Measurements from ENCODE around the gene ELL2. TPM values are rescaled to one million over a fixed set of nuclear protein-coding genes. Genes with fewer than 3 reads are reported as not detected.

Gene ELL2
- total and polyA plus RNA-seq, 2 of the 13 experiments (the other 11 are each of a cell fraction or from before 2014, with no cell fraction given), result 78.9 to 97.1 TPM

DNA sequence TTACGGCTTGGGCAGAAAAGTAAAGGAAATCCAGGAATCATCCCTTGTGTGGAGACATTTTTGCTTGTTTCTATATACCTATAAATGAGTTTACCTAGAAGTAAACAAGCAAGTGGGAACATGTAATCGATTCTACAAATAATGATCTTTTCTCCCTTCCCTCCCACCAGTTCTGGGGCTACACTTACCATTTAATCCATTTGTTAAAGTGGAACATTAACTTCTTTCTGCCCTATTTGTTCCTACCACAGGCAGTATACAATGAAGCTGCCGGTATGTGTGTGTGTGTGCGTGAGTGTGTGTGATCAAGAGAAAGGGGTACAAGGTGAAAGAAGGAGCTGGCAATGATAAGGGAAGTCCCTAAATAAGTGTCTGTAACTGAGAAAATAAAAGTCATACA, 26.4 kb upstream of the ELL2 start (continued):
- TF ChIP-seq ZNF703 (CRISPR knock-in tag; IDR thresholded peaks at IDR 0.05; ENCODE audit: borderline replicate concordance), result no peak
- TF ChIP-seq, protein P1, sequence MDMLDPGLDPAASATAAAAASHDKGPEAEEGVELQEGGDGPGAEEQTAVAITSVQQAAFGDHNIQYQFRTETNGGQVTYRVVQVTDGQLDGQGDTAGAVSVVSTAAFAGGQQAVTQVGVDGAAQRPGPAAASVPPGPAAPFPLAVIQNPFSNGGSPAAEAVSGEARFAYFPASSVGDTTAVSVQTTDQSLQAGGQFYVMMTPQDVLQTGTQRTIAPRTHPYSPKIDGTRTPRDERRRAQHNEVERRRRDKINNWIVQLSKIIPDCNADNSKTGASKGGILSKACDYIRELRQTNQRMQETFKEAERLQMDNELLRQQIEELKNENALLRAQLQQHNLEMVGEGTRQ (IDR thresholded peaks at IDR 0.05; ENCODE audit: low read depth, low read length), result no peak
- TF ChIP-seq, protein P1 (CRISPR knock-in tag; IDR thresholded peaks at IDR 0.05; ENCODE audit: borderline replicate concordance), result no peak
- TF ChIP-seq, protein P2, sequence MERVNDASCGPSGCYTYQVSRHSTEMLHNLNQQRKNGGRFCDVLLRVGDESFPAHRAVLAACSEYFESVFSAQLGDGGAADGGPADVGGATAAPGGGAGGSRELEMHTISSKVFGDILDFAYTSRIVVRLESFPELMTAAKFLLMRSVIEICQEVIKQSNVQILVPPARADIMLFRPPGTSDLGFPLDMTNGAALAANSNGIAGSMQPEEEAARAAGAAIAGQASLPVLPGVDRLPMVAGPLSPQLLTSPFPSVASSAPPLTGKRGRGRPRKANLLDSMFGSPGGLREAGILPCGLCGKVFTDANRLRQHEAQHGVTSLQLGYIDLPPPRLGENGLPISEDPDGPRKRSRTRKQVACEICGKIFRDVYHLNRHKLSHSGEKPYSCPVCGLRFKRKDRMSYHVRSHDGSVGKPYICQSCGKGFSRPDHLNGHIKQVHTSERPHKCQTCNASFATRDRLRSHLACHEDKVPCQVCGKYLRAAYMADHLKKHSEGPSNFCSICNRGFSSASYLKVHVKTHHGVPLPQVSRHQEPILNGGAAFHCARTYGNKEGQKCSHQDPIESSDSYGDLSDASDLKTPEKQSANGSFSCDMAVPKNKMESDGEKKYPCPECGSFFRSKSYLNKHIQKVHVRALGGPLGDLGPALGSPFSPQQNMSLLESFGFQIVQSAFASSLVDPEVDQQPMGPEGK (CRISPR knock-in tag; IDR thresholded peaks at IDR 0.05), result no peak
- TF ChIP-seq, protein P3, sequence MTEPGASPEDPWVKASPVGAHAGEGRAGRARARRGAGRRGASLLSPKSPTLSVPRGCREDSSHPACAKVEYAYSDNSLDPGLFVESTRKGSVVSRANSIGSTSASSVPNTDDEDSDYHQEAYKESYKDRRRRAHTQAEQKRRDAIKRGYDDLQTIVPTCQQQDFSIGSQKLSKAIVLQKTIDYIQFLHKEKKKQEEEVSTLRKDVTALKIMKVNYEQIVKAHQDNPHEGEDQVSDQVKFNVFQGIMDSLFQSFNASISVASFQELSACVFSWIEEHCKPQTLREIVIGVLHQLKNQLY (CRISPR knock-in tag; IDR thresholded peaks at IDR 0.05), result no peak
- TF ChIP-seq, protein P4, sequence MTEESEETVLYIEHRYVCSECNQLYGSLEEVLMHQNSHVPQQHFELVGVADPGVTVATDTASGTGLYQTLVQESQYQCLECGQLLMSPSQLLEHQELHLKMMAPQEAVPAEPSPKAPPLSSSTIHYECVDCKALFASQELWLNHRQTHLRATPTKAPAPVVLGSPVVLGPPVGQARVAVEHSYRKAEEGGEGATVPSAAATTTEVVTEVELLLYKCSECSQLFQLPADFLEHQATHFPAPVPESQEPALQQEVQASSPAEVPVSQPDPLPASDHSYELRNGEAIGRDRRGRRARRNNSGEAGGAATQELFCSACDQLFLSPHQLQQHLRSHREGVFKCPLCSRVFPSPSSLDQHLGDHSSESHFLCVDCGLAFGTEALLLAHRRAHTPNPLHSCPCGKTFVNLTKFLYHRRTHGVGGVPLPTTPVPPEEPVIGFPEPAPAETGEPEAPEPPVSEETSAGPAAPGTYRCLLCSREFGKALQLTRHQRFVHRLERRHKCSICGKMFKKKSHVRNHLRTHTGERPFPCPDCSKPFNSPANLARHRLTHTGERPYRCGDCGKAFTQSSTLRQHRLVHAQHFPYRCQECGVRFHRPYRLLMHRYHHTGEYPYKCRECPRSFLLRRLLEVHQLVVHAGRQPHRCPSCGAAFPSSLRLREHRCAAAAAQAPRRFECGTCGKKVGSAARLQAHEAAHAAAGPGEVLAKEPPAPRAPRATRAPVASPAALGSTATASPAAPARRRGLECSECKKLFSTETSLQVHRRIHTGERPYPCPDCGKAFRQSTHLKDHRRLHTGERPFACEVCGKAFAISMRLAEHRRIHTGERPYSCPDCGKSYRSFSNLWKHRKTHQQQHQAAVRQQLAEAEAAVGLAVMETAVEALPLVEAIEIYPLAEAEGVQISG (CRISPR knock-in tag; IDR thresholded peaks at IDR 0.05), result no peak
- TF ChIP-seq ONECUT2 (CRISPR knock-in tag; IDR thresholded peaks at IDR 0.05), result peak; percentile 93
- no peak for TF ChIP-seq HIVEP1 (CRISPR knock-in tag; IDR thresholded peaks at IDR 0.05)
- TF ChIP-seq ZNF572 (CRISPR knock-in tag; IDR thresholded peaks at IDR 0.05), result no peak
- TF ChIP-seq DR1 (CRISPR knock-in tag; IDR thresholded peaks at IDR 0.05), result no peak
- no peak for TF ChIP-seq SETDB1 (CRISPR knock-in tag; IDR thresholded peaks at IDR 0.05; ENCODE audit: borderline replicate concordance)
- TF ChIP-seq NFRKB (IDR thresholded peaks at IDR 0.05), result no peak
- no peak for TF ChIP-seq ZNF674 (CRISPR knock-in tag; IDR thresholded peaks at IDR 0.05; ENCODE audit: low read depth)
- TF ChIP-seq ZNF543 (CRISPR knock-in tag; IDR thresholded peaks at IDR 0.05), result no peak
- TF ChIP-seq, protein P5, sequence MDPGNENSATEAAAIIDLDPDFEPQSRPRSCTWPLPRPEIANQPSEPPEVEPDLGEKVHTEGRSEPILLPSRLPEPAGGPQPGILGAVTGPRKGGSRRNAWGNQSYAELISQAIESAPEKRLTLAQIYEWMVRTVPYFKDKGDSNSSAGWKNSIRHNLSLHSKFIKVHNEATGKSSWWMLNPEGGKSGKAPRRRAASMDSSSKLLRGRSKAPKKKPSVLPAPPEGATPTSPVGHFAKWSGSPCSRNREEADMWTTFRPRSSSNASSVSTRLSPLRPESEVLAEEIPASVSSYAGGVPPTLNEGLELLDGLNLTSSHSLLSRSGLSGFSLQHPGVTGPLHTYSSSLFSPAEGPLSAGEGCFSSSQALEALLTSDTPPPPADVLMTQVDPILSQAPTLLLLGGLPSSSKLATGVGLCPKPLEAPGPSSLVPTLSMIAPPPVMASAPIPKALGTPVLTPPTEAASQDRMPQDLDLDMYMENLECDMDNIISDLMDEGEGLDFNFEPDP (CRISPR knock-in tag; conservative IDR thresholded peaks at IDR 0.05), result 0 out of 2 replicates have a peak, but pooled peaks have one; percentile 30
- TF ChIP-seq, protein P6, sequence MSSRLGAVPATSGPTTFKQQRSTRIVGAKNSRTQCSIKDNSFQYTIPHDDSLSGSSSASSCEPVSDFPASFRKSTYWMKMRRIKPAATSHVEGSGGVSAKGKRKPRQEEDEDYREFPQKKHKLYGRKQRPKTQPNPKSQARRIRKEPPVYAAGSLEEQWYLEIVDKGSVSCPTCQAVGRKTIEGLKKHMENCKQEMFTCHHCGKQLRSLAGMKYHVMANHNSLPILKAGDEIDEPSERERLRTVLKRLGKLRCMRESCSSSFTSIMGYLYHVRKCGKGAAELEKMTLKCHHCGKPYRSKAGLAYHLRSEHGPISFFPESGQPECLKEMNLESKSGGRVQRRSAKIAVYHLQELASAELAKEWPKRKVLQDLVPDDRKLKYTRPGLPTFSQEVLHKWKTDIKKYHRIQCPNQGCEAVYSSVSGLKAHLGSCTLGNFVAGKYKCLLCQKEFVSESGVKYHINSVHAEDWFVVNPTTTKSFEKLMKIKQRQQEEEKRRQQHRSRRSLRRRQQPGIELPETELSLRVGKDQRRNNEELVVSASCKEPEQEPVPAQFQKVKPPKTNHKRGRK (CRISPR knock-in tag; IDR thresholded peaks at IDR 0.05), result no peak
- peak; percentile 76; the same call in 1 of the 2 replicates for TF ChIP-seq ZMYM4 (CRISPR knock-in tag; IDR thresholded peaks at IDR 0.05)
- no peak for TF ChIP-seq ZNF550 (CRISPR knock-in tag; IDR thresholded peaks at IDR 0.05; ENCODE audit: borderline replicate concordance)
- TF ChIP-seq GABPA (IDR thresholded peaks at IDR 0.05; ENCODE audit: low read depth, low read length), result no peak
- TF ChIP-seq GABPA (CRISPR knock-in tag; IDR thresholded peaks at IDR 0.05; ENCODE audit: low read depth), result 0 out of 2 replicates have a peak, but pooled peaks have one; percentile 20

Data from HepG2 (cell line).